Putamen (tissue), 1 donor: Measurements from ENCODE around the gene PCDHB5.
"Not testable (repeated sequence)": the region's sequence is repeated elsewhere in the genome, so short reads cannot be mapped to it uniquely, and the experiment has no call there.

Source experiments
- DNase-seq: peaks from one replicate; pipeline ENCODE4 v3.0.0-alpha.2; 2016; ENCODE audit warnings: low spot score

Gene PCDHB5

GRCh38 chr5:141152096-141152495 lies 17.1 kb downstream of the PCDHB5 start:
- not testable (repeated sequence) for DNase-seq

- no peak for DNase-seq
These were observed 20.8 kb downstream of the PCDHB5 start for GRCh38 chr5:141155540-141156374.

- DNase-seq: not testable (repeated sequence)
These were observed 22.4 kb downstream of the PCDHB5 start for GRCh38 chr5:141157356-141157755.

- DNase-seq: not testable (repeated sequence)
These were observed 22.9 kb downstream of the PCDHB5 start for GRCh38 chr5:141157901-141158300.

GRCh38 chr5:141172381-141173204 lies 37.6 kb downstream of the PCDHB5 start, which contains the start of gene PCDHB7:
Gene PCDHB7 (plus strand): TSS chr5:141172644. CDS start chr5:141172836, 192 bp downstream.
- DNase-seq: peak; percentile 11

GRCh38 chr5:141174291-141175104 lies 39.5 kb downstream of the PCDHB5 start:
- DNase-seq: not testable (repeated sequence)

- DNase-seq: no peak
These were observed 40.9 kb downstream of the PCDHB5 start for GRCh38 chr5:141175933-141176332.

- DNase-seq: not testable (repeated sequence)
These were observed 42.7 kb downstream of the PCDHB5 start, which contains the start of gene PCDHB8 for GRCh38 chr5:141177577-141178191. Gene PCDHB8 (plus strand): TSS chr5:141177790. CDS start chr5:141178035, 245 bp downstream.

GRCh38 chr5:141179371-141179770 lies 44.4 kb downstream of the PCDHB5 start:
- not testable (repeated sequence) for DNase-seq

- DNase-seq: not testable (repeated sequence)
These were observed 44.9 kb downstream of the PCDHB5 start for GRCh38 chr5:141179876-141180275.

GRCh38 chr5:141180313-141180712 lies 45.3 kb downstream of the PCDHB5 start:
- DNase-seq: no peak

GRCh38 chr5:141182248-141182647 lies 47.2 kb downstream of the PCDHB5 start, which contains the start of gene PCDHB16:
Gene PCDHB16 (plus strand): TSS chr5:141182387. CDS start chr5:141182560, 173 bp downstream.
- peak; percentile 47 for DNase-seq

GRCh38 chr5:141184117-141184855 lies 49.3 kb downstream of the PCDHB5 start:
- DNase-seq: not testable (repeated sequence)

GRCh38 chr5:141186897-141187512 lies 52.0 kb downstream of the PCDHB5 start, which contains the start of gene PCDHB9:
Gene PCDHB9 (plus strand): TSS chr5:141187161. CDS start chr5:141187319, 158 bp downstream.
- no peak for DNase-seq
